Measurements from ENCODE around the gene C17orf114.

DNA sequence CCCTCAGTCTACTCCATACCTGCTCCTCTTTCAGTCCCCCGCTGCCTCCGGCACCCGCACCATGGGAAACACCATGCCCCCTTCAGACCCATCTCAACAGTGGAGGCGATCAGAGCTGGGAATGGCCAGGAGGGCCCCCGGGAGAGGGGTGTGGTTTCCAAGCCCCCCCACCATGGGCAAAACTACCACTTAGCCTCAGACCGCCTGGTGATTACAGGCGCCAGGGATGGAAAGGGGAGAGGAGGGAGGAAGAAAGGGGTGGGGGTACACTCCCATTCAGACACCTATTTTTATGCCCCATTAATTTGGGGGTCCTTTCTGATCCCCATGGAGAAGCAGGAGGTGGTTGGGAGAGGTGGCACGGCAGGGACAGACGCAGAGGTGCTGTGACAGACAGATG is at the start of gene C17orf114:
- no peak for TF ChIP-seq CTCF (conservative IDR thresholded peaks at IDR 0.05)
- TF ChIP-seq EZH2 (IDR thresholded peaks at IDR 0.05; ENCODE audit: low read depth) = no peak

All from PC-9 (cell line).